Bronchial epithelial cell (primary cell): ENCODE data around the gene STRBP. TPM values are rescaled to one million over a fixed set of nuclear protein-coding genes. Genes with fewer than 3 reads are reported as not detected.

Experiments
- DNase-seq: peaks from one replicate; pipeline ENCODE4 v3.0.0-alpha.2; 2010; ENCODE audit warnings: low read depth
- FAIRE-seq: peaks from 2 replicates; lab custom pipeline; 2011; peaks lifted over from hg19 to GRCh38; lab: Jason Lieb, UNC
- H3K27me3 ChIP-seq: 2 replicates; pipeline ENCODE4 v1.5.1; 2011; ENCODE audit warnings: low read length; ENCODE audit not compliant: control insufficient read depth, insufficient read depth
- H3K36me3 ChIP-seq: 2 replicates; pipeline ENCODE4 v1.5.1; 2011; ENCODE audit warnings: low read length; ENCODE audit not compliant: control insufficient read depth, insufficient read depth
- H3K4me3 ChIP-seq: 2 replicates; pipeline ENCODE4 v1.5.1; 2011; ENCODE audit warnings: mild to moderate bottlenecking, low read depth, low read length, control low read depth
- total RNA-seq: library from RNA; depleted of rRNA; stranded (reverse); fragments of >200 nt; gene quantifications from 2 replicates; pipeline ENCODE4 v1.2.1, GENCODE V29; 2014
- TF ChIP-seq, protein P1 (sequence below): IDR thresholded peaks from 2 replicates; pipeline ENCODE4 v1.5.1; 2011; ENCODE audit warnings: mild to moderate bottlenecking, moderate library complexity, low read length, control low read depth, inconsistent platforms; ENCODE audit not compliant: insufficient read depth, severe bottlenecking

STRBP gene
- total RNA-seq, 1 donor from 2014 or later: 15.0 TPM

DNA sequence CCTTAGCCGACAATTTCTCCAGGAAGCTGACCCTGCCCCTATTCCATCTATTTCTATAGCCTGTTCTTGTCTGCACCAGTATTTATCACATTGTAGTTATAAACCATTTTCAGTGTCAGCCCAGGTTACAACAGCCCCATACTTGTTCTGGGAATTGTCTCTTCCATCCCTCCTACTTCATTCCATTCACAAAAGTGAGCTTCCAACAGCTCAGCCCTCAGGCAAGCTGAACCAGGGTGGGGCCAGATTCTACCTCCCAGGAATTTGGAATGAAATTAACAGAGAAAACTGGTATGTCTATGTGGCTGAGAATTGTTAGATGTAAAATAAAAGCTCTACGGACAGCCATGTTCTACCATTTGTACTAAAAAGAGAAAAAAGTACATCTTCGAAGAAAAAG, 36.1 kb downstream of the STRBP start:
- DNase-seq (no peak), FAIRE-seq (no peak)
- Histone ChIP-seq H3K36me3 (no peaks in the 10 kb centered on the region), H3K27me3 (no peaks in the 10 kb centered on the region), H3K4me3 (no peak overlapping the region)
- TF ChIP-seq, protein P1, sequence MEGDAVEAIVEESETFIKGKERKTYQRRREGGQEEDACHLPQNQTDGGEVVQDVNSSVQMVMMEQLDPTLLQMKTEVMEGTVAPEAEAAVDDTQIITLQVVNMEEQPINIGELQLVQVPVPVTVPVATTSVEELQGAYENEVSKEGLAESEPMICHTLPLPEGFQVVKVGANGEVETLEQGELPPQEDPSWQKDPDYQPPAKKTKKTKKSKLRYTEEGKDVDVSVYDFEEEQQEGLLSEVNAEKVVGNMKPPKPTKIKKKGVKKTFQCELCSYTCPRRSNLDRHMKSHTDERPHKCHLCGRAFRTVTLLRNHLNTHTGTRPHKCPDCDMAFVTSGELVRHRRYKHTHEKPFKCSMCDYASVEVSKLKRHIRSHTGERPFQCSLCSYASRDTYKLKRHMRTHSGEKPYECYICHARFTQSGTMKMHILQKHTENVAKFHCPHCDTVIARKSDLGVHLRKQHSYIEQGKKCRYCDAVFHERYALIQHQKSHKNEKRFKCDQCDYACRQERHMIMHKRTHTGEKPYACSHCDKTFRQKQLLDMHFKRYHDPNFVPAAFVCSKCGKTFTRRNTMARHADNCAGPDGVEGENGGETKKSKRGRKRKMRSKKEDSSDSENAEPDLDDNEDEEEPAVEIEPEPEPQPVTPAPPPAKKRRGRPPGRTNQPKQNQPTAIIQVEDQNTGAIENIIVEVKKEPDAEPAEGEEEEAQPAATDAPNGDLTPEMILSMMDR: no peak

DNA sequence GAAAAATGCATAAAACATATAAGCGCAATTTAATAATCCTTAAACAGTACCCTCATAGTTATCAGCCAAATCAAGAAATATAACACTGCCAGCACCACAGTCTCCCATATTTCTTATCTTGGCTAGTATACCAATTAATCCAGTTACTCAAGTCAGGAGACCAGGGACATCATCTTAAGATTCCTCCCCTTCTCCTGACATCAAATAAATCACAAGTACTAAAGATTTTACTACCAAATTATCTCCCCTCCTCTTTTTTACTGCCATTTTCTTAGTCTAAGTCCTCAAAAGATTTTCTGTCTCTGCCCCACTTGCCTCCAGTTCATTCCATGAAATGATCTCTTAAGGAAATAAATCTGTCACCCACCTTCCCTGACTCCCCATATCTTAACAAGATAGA, 37.0 kb downstream of the STRBP start:
- no peak for DNase-seq
- Histone ChIP-seq H3K36me3 (no peaks in the 10 kb centered on the region), H3K4me3 (no peak overlapping the region), H3K27me3 (no peaks in the 10 kb centered on the region)
- FAIRE-seq: no peak
- TF ChIP-seq, protein P1: no peak

DNA sequence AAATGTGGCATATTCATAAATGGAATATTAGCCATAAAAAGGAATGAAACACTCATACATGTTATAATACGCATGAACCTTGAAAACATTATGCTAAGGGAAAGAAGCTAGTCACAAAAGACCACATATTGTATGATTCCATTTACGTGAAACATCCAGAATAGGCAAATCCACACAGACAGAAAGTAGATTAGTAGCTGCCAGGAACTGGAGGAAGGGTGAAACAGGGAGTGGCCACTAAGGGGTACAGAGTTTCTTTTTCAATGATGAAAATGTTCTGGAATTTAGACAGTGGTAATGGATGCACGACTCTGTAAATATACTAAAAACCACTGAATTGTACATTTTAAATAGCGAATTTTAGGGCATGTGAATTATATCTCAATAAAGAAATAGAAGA, 39.4 kb downstream of the STRBP start:
- TF ChIP-seq, protein P1: no peak
- no peak for DNase-seq
- Histone ChIP-seq H3K27me3 (no peaks in the 10 kb centered on the region), H3K4me3 (no peak overlapping the region), H3K36me3 (no peaks in the 10 kb centered on the region)
- no peak for FAIRE-seq

DNA sequence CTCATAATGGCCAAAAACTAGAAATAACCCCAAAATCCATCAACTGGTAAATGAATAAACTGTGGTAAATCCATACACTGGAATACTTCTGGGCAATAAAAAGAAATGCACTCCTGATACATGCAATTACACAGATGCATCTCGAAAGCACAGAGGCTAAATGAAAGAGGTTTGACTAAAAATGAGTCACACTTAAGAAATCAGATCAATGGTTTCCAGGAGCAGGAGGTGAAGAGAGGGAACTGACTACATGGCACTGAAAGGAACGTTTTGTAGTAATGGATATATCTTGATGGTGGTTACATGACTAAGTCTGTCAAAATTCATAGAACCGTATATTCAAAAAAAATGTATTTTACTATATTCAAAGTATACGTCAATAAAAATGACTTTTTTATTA, 42.4 kb downstream of the STRBP start:
- DNase-seq (peak; percentile 48), FAIRE-seq (no peak)
- H3K27me3 ChIP-seq: no peaks in the 10 kb centered on the region
- no peak overlapping the region for H3K4me3 ChIP-seq
- no peaks in the 10 kb centered on the region for H3K36me3 ChIP-seq
- TF ChIP-seq, protein P1: no peak

DNA sequence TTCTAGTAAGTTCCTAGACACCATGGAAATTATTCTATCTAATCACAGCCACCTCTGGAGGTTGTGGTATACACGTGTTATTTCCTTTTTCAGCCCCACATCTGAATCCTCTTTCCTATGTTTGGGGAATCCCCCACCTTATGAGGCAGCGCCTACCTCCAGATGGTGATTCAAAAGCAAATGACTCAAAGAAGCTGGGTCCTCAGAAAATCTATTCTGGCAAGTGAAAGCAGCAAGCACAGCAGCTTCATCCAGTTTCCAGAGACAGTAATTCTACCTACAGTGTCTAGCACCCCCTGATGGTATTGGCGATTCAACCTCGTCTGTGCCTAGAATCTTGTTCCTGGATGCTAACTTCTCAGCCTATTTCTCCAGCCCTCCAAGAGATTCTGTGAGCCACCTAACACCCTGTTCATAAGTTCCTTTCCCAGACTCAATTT, 43.0 kb downstream of the STRBP start:
- H3K36me3 ChIP-seq: no peaks in the 10 kb centered on the region
- DNase-seq: peak; percentile 91
- no peak overlapping the region for H3K4me3 ChIP-seq
- TF ChIP-seq, protein P1: peak; percentile 69
- H3K27me3 ChIP-seq: no peaks in the 10 kb centered on the region
- FAIRE-seq: no peak

DNA sequence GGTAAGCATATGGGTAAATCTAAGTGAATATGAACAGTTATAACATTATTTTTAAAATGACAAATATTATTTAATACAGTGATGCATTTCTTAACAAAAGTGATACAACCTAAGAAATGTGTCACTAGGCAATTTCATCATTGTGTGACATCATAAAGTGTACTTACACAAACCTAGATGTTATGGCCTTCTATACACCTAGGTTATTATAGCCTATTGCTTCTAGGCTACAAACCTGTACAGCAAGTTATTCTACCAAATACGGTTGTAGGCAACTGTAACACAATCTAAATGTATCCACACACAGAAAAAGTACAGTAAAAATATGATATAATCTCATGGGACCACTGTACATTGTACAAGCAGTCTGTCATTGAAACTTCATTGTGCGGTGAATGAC, 48.3 kb downstream of the STRBP start:
- FAIRE-seq (no peak), DNase-seq (peak; percentile 11)
- TF ChIP-seq, protein P1: no peak
- Histone ChIP-seq H3K27me3 (no peaks in the 10 kb centered on the region), H3K4me3 (no peak overlapping the region), H3K36me3 (no peaks in the 10 kb centered on the region)
